HG03280 (cell line): Measurements from ENCODE around the gene BAX.
"Not testable (repeated sequence)": the region's sequence is repeated elsewhere in the genome, so short reads cannot be mapped to it uniquely, and the experiment has no call there.

Source experiments
- ATAC-seq: cut with Tn5 transposase; IDR thresholded peaks from one replicate; pipeline ENCODE4 v1.9.1; 2021; ENCODE audit warnings: mild to moderate bottlenecking, moderate library complexity; ENCODE audit not compliant: unreplicated experiment

BAX gene

GRCh38 chr19:48954595-48955307, at the start of gene BAX:
Gene BAX, plus strand, starts transcription at chr19:48954875. Its CDS starts 54 bp downstream, at chr19:48954929.
- peak; percentile 84 for ATAC-seq

DNA sequence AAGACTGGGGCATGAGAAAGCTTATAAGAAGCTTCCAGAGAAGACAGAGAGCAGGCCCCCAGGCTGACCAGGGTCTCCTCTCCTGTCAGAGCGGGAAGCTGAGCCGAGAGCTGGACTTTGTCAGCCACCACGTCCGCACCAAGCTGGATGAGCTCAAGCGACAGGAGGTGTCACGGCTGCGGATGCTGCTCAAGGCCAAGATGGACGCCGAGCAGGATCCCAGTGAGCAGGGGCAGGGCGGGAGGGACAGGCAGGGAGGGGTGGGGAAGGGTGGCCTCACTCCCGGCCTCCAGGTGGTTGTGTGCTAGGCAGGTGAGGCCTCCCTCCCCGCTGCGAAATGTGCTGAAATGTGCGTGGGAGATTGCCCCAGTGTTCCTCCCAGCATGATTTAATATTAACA, 49.0 kb upstream of the BAX start:
- ATAC-seq = no peak

- no peak for ATAC-seq
These were observed 48.4 kb upstream of the BAX start for GRCh38 chr19:48906324-48906723.

GRCh38 chr19:48907671-48908070, 47.0 kb upstream of the BAX start:
- ATAC-seq = no peak

GRCh38 chr19:48909424-48910077, 45.1 kb upstream of the BAX start:
- not testable (repeated sequence) for ATAC-seq

GRCh38 chr19:48910803-48911202, 43.9 kb upstream of the BAX start:
- no peak for ATAC-seq

GRCh38 chr19:48913114-48913889, 41.4 kb upstream of the BAX start:
- no peak for ATAC-seq

DNA sequence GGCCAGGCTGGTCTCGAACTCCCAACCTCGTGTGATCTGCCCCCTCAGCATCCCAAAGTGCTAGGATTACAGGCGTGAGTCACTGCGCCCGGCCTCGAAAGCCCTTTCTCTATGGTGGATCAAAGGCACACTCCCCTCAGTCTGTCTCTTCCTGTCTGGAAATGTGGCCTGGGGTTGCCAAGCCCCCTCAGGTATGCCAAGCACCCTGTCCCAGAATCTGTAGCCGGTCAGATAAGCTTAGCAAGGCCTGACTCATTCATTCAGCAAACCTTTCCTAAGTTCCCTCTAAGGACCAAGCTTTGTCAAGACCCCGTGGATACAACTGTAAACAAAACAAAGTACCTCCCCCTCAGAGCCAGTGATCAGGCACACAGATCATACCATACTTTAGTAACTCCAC, 40.5 kb upstream of the BAX start:
- ATAC-seq = no peak

DNA sequence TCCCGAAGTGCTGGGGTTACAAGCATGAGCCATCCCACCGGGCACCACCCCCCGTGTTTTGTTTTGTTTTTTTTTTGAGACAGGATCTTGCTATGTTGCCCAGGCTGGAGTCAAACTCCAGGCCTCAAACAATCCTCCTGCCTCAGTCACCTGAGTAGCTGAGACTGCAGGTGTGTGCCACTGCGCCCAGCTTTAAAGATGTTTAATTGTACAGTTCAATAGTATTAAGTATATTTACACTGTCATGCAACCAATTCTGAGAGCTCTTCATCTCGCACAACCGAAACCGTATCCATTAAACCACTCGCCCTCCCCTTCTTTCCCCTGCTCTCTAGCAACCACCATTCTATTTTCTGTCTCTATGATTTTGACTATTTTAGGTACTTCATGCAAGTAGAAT, 38.9 kb upstream of the BAX start:
- ATAC-seq = no peak

DNA sequence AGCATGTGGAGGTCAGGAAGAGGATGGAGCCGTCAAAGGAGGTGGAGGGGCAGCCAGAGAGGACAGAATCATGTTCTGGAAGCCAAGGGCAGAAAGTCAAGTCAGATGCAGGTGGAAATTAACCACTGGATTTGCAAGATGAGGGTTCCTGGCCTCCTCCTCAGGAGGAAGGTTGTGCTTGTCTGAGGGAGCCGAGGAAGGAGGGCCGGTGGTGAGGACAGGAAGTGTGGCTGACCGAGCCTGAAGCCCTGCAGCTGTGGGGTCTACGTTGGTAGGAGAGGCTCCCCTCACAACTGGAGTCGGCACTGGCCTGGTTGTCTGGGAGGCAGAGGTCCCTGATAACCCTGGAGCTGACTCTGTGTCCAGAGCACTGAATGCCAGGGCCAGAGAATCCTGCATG, 36.6 kb upstream of the BAX start:
- ATAC-seq = no peak

DNA sequence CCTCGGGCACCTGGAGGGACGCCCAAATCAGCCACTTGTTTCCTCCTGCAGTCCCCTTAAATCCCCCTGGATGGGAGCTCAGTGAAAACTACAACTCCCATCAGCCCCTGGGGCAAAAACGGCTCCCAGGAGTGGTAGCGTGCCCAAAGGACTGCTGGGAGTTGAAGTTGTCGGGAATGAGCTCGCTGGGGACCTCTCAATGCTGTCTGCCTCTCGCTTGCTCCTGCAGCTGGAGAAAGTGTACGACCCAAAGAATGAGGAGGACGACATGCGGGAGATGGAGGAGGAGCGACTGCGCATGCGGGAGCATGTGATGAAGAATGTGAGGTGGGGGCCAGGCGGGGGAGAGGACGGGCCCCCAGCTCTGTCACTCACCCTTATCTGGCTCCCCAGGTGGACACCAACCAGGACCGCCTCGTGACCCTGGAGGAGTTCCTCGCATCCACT, 35.9 kb upstream of the BAX start:
- no peak for ATAC-seq

DNA sequence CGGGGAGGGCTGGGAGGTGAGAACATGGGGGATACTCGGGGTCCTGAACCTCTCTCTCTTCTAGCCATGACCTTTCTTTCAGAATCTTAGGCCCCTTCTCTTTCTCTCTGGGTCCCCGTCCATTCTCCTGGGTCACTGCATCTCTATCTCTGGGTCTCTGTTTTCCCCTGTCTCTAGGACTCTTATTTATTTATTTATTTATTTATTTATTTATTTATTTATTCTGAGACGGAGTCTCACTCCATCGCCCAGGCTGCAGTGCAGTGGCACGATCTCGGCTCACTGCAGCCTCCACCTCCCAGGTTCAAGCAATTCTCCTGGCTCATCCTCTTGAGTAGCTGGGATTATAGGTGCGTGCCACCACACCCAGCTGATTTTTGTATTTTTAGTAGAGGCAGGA, 35.4 kb upstream of the BAX start:
- ATAC-seq = not testable (repeated sequence)

DNA sequence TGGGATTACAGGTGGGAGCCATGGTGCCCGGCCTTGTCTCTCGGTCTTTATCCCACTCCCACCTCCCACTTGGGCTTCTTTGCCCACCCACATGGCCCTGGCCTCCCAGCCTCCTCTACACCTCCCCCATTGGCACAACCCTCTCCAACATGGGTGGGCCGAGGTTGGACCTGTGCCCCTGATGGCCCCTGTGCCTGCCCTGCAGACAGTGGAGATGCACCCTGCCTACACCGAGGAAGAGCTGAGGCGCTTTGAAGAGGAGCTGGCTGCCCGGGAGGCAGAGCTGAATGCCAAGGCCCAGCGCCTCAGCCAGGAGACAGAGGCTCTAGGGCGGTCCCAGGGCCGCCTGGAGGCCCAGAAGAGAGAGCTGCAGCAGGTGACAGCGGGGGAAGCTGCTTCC, 33.7 kb upstream of the BAX start:
- no peak for ATAC-seq

- no peak for ATAC-seq
These were observed 32.8 kb upstream of the BAX start for GRCh38 chr19:48921721-48922500.

DNA sequence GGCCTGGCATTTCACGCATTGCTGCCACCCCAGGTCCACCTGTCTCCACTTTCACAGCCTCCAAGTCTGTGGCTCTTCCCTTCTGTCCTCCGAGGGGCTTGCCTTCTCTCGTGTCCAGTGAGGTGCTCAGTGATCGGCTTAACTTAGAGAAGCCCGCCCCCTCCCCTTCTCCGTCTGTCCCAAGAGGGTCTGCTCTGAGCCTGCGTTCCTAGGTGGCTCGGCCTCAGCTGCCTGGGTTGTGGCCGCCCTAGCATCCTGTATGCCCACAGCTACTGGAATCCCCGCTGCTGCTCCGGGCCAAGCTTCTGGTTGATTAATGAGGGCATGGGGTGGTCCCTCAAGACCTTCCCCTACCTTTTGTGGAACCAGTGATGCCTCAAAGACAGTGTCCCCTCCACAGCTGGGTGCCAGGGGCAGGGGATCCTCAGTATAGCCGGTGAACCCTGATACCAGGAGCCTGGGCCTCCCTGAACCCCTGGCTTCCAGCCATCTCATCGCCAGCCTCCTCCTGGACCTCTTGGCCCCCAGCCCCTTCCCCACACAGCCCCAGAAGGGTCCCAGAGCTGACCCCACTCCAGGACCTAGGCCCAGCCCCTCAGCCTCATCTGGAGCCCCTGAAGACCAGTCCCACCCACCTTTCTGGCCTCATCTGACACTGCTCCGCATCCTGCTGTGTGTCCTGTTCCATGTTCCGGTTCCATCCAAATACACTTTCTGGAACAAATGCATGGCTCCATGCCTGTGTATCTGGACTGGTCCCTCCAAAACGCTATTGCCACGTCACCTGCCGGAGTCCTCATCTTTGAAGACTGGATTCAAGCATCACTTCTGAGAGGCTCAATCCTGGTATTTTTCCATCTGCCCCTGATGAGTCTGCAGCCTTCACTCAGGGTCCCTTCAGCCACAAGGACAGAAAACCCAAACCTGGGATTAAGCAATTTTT, 31.9 kb upstream of the BAX start:
- no peak for ATAC-seq

DNA sequence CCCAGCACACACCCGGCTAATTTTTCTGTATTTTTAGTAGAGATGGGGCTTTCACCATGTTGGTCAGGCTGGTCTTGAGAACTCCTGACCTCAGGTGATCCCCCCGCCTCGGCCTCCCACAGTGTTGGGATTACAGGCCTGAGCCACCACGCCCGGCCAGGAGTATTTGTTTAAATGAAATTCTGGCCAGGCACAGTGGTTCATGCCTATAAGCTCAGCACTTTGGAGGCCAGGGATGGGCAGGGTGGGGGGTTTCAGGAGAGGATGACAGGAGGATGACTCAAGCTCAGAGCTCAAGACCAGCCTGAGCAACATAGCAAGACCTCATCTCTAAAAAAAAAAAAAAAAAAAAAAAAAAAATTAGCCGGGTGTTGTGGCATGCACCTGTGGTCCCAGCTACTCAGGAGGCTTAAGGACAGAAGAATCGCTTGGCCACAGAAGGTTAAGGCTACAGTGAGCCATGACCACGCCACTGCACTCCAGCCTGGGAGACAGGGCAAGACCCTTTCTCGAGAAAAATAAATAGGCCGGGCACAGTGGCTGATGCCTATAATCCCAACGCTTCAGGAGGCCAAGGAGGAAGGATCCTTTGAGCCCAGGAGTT, 29.3 kb upstream of the BAX start:
- ATAC-seq = no peak

DNA sequence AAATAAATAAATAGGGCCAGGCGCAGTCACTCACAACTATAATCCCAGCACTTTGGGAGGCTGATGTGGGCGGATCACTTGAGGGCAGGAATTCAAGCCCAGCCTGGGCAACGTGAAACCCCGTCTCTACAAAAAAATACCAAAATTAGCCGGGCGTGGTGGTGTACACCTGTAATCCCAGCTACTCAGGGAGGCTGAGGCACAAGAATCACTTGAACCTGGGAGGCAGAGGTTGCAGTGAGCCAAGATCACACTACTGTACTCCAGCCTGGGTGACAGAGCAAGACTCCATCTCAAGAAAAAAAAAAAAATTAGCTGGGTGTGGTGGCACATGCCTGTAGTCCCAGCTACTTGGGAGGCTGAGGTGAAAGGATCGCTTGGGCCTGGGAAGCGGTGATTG, 28.8 kb upstream of the BAX start:
- not testable (repeated sequence) for ATAC-seq

GRCh38 chr19:48926909-48927308, 27.8 kb upstream of the BAX start:
- no peak for ATAC-seq

GRCh38 chr19:48927692-48928091, 27.0 kb upstream of the BAX start:
- not testable (repeated sequence) for ATAC-seq
